HG03045 (cell line): ENCODE data around the gene MYH13.

Experiments used
- ATAC-seq: cut with Tn5 transposase; IDR thresholded peaks from one replicate; pipeline ENCODE4 v1.9.1; 2021; ENCODE audit warnings: mild to moderate bottlenecking, moderate library complexity; ENCODE audit not compliant: unreplicated experiment

MYH13 gene

DNA sequence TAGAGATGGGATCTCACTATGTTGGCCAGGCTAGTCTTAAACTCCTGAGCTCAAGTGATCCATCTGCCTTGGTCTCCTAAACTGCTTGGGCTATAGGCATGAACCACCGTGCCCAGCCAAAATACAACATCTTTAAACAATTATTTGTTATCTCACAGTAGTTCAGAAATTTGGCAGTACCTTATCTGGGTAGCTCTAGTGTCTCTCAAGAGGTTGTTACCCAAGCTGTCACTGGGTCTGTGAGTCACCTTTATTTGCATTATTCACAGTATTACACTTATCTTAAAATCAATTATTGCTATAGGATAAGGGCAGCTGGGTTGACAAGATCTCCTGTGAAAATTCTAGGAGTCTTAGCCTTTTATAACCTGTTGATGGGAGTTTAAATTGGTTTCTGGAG, 110.4 kb downstream of the MYH13 start:
- ATAC-seq, result no peak

DNA sequence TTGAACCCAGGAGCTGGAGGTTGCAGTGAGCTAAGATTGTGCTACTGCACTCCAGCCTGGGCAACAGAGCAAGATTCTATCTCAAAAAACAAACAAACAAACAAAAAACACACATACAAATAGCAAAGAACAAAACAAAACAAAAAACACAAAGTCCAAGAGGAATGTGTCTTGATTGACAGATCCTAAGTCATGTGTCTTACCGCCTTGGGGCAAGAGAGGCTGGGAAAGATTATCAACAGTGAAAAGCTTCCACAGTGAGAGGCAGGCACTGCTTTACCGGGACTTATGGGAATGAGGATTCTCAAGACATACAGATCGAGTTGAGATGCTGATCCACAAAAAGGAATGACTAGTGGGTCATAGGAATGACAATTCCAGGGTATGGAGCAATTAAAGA, 111.7 kb downstream of the MYH13 start:
- no peak for ATAC-seq

- no peak for ATAC-seq
Measured at GRCh38 chr17:10251212-10251948, 121.4 kb downstream of the MYH13 start.
